HepG2 (cell line): Measurements from ENCODE around the gene HLCS. TPM values are rescaled to one million over a fixed set of nuclear protein-coding genes. Genes with fewer than 3 reads are reported as not detected.

Experiments
- ATAC-seq: fragments of 200-7000 bp; cut with Tn5 transposase; 3 replicates; pipeline ENCODE4 v1.9.1; 2020; ENCODE audit warnings: mild to moderate bottlenecking, moderate library complexity
- BruUV-seq: library from RNA; stranded (reverse); fragments of 400-500 nt; replicated peaks from 2 replicates; lab custom pipeline; 2021; lab: Mats Ljungman, UMichigan
- CTCF ChIA-PET: fragments of 300-600 bp; formaldehyde crosslinking; extraction: SDS; loops from one replicate; lab custom pipeline; 2021; ENCODE audit warnings: low total read pairs, inconsistent platforms, low intra/inter-chr PET ratio; lab: Yijun Ruan, JAX
- POLR2A ChIA-PET: fragments of 350-600 bp; sonication (Branson Sonifier 250); formaldehyde crosslinking; loops from one replicate; lab custom pipeline; 2020; ENCODE audit warnings: antibody characterized with exemption, inconsistent platforms; lab: Yijun Ruan, JAX
- DNase-seq: peaks from one replicate; pipeline ENCODE4 v3.0.0-alpha.2; 2015; ENCODE audit warnings: low spot score
- FAIRE-seq: peaks from 3 replicates; lab custom pipeline; 2011; peaks lifted over from hg19 to GRCh38; lab: Jason Lieb, UNC
- H2AFZ ChIP-seq: one replicate; pipeline ENCODE4 v1.6.1; 2011; ENCODE audit warnings: low read length, inconsistent platforms
- H3K27ac ChIP-seq: fragments of 300-600 bp; 3 replicates; pipeline ENCODE4 v1.8.0; 2011; ENCODE audit warnings: mixed run types, mild to moderate bottlenecking, mixed read lengths, low read length, inconsistent platforms; ENCODE audit not compliant: insufficient read depth; ENCODE audit errors: extremely low read length
- H3K27me3 ChIP-seq, 2 experiments: fragments of 200-600 bp in 1 of 2; 2 replicates in 1 of 2; 3 replicates in 1 of 2; pipeline versions ENCODE4 v1.6.0 to v1.8.0; 2011; ENCODE audit warnings: low read length in 2 of 2, mild to moderate bottlenecking in 2 of 2, moderate library complexity in 2 of 2, inconsistent platforms in 1 of 2; ENCODE audit not compliant: insufficient read depth in 2 of 2, control insufficient read depth in 1 of 2
- H3K36me3 ChIP-seq, 2 experiments: fragments of 200-600 bp in 1 of 2; replicated peaks in 1 of 2; 2 replicates in 1 of 2; 3 replicates in 1 of 2; pipeline versions ENCODE4 v1.5.1 to v1.8.0; 2011; ENCODE audit warnings: low read length in 2 of 2, inconsistent platforms in 1 of 2; ENCODE audit not compliant: insufficient read depth in 2 of 2, control insufficient read depth in 1 of 2
- H3K4me1 ChIP-seq: 2 replicates; pipeline ENCODE4 v1.5.1; 2012; ENCODE audit warnings: low read length, inconsistent platforms; ENCODE audit not compliant: insufficient read depth
- H3K4me2 ChIP-seq: 2 replicates; pipeline ENCODE4 v1.6.0; 2011; ENCODE audit warnings: low read depth, low read length, inconsistent platforms
- H3K4me3 ChIP-seq, 3 experiments: fragments of 200-600 bp in 1 of 3; sonication (generic), shearing (Covaris generic) in 1 of 3; replicated peaks in 1 of 3; 2 replicates each; pipeline ENCODE4 v1.5.1; 2011 to 2016; ENCODE audit warnings: low read length in 3 of 3, inconsistent platforms in 2 of 3, low read depth in 2 of 3, mild to moderate bottlenecking in 2 of 3, control low read depth in 1 of 3, mixed read lengths in 1 of 3; ENCODE audit not compliant: insufficient read depth in 1 of 3
- H3K79me2 ChIP-seq: one replicate; pipeline ENCODE4 v1.6.1; 2011; ENCODE audit warnings: low read length, inconsistent platforms; ENCODE audit not compliant: insufficient read depth
- H3K9ac ChIP-seq: 2 replicates; pipeline ENCODE4 v1.6.0; 2011; ENCODE audit warnings: mild to moderate bottlenecking, low read depth, low read length, inconsistent platforms; ENCODE audit not compliant: insufficient read depth
- H3K9me3 ChIP-seq: 2 replicates; pipeline ENCODE4 v1.5.1; 2012; ENCODE audit warnings: mild to moderate bottlenecking, low read length
- H4K20me1 ChIP-seq: 2 replicates; pipeline ENCODE4 v1.6.0; 2011; ENCODE audit warnings: inconsistent platforms, mild to moderate bottlenecking, low read length, moderate library complexity; ENCODE audit not compliant: insufficient read depth
- CCDC6 ChIP-seq: sonication (generic); formaldehyde crosslinking; IDR thresholded peaks from 2 replicates; pipeline ENCODE4 v1.8.1; 2022; ENCODE audit warnings: mild to moderate bottlenecking, missing genetic modification reagents, moderate library complexity
- HMG20A ChIP-seq: IDR thresholded peaks from 2 replicates; pipeline ENCODE4 v1.6.1; 2016; ENCODE audit warnings: borderline replicate concordance
- SP5 ChIP-seq: IDR thresholded peaks from 2 replicates; pipeline ENCODE4 v1.6.1; 2016; ENCODE audit warnings: low read depth, borderline replicate concordance
- whole genome bisulfite sequencing: methylation state at CpG from one replicate; pipeline ENCODE4 v1.1.6; 2017; ENCODE audit warnings: low lambda C conversion rate; 5-methylcytosine and 5-hydroxymethylcytosine counted together
- in situ Hi-C: cut with HindIII; loops from 2 replicates; pipeline ENCODE4 v1.10.0; 2017; ENCODE audit warnings: low pct_unique_long_range_greater_than_20kb; ENCODE audit not compliant: extremely low pct_ligation_motif_present
- intact Hi-C: fragments of 100-400 bp; cut with micrococcal nuclease; formaldehyde crosslinking; loops from one replicate; pipeline ENCODE4 v1.10.0; 2022; ENCODE audit not compliant: unreplicated experiment
- polyA plus RNA-seq, 8 experiments: library from polyadenylated mRNA; depleted of rRNA in 3 of 8; stranded (reverse) in 7 of 8; unstranded in 1 of 8; fragments of >200 nt; fragmentation: Illumina TruSeq in 4 of 8; extraction: Trizol in 4 of 8; gene quantifications; 2 replicates each; pipeline versions ENCODE4 v1.2.1 to v1.2.3, GENCODE V29; 2011 to 2016; ENCODE audit warnings: low read depth in 4 of 8, missing spikeins in 1 of 8, mixed read lengths in 1 of 8; ENCODE audit not compliant: insufficient read depth in 1 of 8
- total RNA-seq, 5 experiments: library from RNA; depleted of rRNA; stranded (reverse); fragments of >200 nt; fragmentation: Illumina TruSeq; extraction: Trizol; gene quantifications; 2 replicates each; pipeline ENCODE4 v1.2.3, GENCODE V29; 2016; ENCODE audit warnings: low read depth in 1 of 5
- TF ChIP-seq, protein P1 (sequence below): sonication (generic); formaldehyde crosslinking; IDR thresholded peaks from 2 replicates; pipeline ENCODE4 v1.5.1; 2020; ENCODE audit warnings: mild to moderate bottlenecking, moderate library complexity, missing genetic modification reagents
- TF ChIP-seq, protein P2 (sequence below): sonication (generic); formaldehyde crosslinking; IDR thresholded peaks from 2 replicates; pipeline ENCODE4 v1.5.0; 2020; ENCODE audit warnings: mild to moderate bottlenecking, missing genetic modification reagents
- TF ChIP-seq, protein P3 (sequence below): sonication (generic); formaldehyde crosslinking; IDR thresholded peaks from 2 replicates; pipeline ENCODE4 v1.9.0; 2021; ENCODE audit warnings: missing genetic modification reagents, borderline replicate concordance
- TF ChIP-seq, protein P4 (sequence below): sonication (generic); formaldehyde crosslinking; IDR thresholded peaks from 2 replicates; pipeline ENCODE4; 2020; ENCODE audit warnings: missing genetic modification reagents, mild to moderate bottlenecking, borderline replicate concordance

HLCS gene
- total and polyA plus RNA-seq, 2 of the 13 experiments (the other 11 are each of a cell fraction or from before 2014, with no cell fraction given) = 7.9 to 12.3 TPM

DNA sequence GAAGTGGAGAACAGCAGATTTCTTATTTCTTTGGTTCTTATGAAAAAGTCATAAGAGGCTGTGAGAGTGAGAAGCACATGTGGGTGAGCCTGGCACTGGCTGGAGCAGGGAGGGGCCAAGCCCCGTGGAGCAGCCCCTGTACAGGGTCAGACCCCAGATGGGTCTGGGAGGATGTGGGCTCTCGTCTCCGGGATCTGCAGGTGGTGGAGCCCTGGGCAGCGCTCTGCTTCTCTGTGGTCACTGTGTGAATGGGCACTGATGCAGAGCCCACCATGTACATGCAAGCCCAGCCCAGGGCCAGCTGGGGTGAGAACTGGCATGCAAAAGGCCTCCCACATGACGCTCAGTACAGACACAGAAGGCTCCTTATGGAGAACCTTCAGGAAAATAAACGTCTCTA lies 200.0 kb downstream of the HLCS start:
- Histone ChIP-seq H3K27me3 (no peaks in the 10 kb centered on the region), H3K9me3 (no peaks in the 10 kb centered on the region), H3K4me3 (no peak overlapping the region), H3K36me3 (peaks cover 0 to 1% of the 10 kb centered on the region in 2 experiments; a peak in 1 of 5 replicates), H3K27ac (no peak overlapping the region), H2AFZ (no peak overlapping the region), H4K20me1 (no peaks in the 10 kb centered on the region), H3K4me1 (no peaks in the 10 kb centered on the region), H3K9ac (no peak overlapping the region), H3K79me2 (no peaks in the 10 kb centered on the region), H3K4me2 (no peak overlapping the region)
- ATAC-seq (no peak), FAIRE-seq (no peak), DNase-seq (no peak)
- in situ Hi-C loops (no loop called here), intact Hi-C loops (no loop called here)
- ChIA-PET CTCF (no interaction called here), POLR2A (no interaction called here)
- TF ChIP-seq, protein P1, sequence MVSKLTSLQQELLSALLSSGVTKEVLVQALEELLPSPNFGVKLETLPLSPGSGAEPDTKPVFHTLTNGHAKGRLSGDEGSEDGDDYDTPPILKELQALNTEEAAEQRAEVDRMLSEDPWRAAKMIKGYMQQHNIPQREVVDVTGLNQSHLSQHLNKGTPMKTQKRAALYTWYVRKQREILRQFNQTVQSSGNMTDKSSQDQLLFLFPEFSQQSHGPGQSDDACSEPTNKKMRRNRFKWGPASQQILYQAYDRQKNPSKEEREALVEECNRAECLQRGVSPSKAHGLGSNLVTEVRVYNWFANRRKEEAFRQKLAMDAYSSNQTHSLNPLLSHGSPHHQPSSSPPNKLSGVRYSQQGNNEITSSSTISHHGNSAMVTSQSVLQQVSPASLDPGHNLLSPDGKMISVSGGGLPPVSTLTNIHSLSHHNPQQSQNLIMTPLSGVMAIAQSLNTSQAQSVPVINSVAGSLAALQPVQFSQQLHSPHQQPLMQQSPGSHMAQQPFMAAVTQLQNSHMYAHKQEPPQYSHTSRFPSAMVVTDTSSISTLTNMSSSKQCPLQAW (CRISPR knock-in tag) = no peak
- TF ChIP-seq, protein P2, sequence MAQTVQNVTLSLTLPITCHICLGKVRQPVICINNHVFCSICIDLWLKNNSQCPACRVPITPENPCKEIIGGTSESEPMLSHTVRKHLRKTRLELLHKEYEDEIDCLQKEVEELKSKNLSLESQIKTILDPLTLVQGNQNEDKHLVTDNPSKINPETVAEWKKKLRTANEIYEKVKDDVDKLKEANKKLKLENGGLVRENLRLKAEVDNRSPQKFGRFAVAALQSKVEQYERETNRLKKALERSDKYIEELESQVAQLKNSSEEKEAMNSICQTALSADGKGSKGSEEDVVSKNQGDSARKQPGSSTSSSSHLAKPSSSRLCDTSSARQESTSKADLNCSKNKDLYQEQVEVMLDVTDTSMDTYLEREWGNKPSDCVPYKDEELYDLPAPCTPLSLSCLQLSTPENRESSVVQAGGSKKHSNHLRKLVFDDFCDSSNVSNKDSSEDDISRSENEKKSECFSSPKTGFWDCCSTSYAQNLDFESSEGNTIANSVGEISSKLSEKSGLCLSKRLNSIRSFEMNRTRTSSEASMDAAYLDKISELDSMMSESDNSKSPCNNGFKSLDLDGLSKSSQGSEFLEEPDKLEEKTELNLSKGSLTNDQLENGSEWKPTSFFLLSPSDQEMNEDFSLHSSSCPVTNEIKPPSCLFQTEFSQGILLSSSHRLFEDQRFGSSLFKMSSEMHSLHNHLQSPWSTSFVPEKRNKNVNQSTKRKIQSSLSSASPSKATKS (CRISPR knock-in tag) = no peak
- TF ChIP-seq, protein P3, sequence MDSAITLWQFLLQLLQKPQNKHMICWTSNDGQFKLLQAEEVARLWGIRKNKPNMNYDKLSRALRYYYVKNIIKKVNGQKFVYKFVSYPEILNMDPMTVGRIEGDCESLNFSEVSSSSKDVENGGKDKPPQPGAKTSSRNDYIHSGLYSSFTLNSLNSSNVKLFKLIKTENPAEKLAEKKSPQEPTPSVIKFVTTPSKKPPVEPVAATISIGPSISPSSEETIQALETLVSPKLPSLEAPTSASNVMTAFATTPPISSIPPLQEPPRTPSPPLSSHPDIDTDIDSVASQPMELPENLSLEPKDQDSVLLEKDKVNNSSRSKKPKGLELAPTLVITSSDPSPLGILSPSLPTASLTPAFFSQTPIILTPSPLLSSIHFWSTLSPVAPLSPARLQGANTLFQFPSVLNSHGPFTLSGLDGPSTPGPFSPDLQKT (CRISPR knock-in tag) = no peak
- no peak for TF ChIP-seq CCDC6 (CRISPR knock-in tag)
- no peak for TF ChIP-seq HMG20A (CRISPR knock-in tag)
- TF ChIP-seq, protein P4, sequence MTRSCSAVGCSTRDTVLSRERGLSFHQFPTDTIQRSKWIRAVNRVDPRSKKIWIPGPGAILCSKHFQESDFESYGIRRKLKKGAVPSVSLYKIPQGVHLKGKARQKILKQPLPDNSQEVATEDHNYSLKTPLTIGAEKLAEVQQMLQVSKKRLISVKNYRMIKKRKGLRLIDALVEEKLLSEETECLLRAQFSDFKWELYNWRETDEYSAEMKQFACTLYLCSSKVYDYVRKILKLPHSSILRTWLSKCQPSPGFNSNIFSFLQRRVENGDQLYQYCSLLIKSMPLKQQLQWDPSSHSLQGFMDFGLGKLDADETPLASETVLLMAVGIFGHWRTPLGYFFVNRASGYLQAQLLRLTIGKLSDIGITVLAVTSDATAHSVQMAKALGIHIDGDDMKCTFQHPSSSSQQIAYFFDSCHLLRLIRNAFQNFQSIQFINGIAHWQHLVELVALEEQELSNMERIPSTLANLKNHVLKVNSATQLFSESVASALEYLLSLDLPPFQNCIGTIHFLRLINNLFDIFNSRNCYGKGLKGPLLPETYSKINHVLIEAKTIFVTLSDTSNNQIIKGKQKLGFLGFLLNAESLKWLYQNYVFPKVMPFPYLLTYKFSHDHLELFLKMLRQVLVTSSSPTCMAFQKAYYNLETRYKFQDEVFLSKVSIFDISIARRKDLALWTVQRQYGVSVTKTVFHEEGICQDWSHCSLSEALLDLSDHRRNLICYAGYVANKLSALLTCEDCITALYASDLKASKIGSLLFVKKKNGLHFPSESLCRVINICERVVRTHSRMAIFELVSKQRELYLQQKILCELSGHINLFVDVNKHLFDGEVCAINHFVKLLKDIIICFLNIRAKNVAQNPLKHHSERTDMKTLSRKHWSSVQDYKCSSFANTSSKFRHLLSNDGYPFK (CRISPR knock-in tag) = no peak
- TF ChIP-seq SP5 (CRISPR knock-in tag) = no peak
- 100% methylated on average over 5 of the region's 6 CpGs for WGBS
- BruUV-seq = no TSS peak
